SK-N-SH (cell line): ENCODE data around the gene ERC2. TPM values are rescaled to one million over a fixed set of nuclear protein-coding genes. Genes with fewer than 3 reads are reported as not detected.

Experiments used
- CTCF ChIA-PET: fragments of 300-600, 350-600 bp; formaldehyde crosslinking; extraction: SDS; loops from one replicate; lab custom pipeline; 2021; lab: Yijun Ruan, JAX
- POLR2A ChIA-PET: fragments of 350-600 bp; sonication (Branson Sonifier 250); formaldehyde crosslinking; extraction: SDS; loops from one replicate; lab custom pipeline; 2020; ENCODE audit warnings: antibody characterized with exemption, inconsistent platforms; lab: Yijun Ruan, JAX
- DNase-seq: peaks from one replicate; pipeline ENCODE4 v3.0.0; 2012
- H2AFZ ChIP-seq: fragments of 200-600 bp; sonication (generic); 2 replicates; pipeline ENCODE4 v1.8.1; 2016; ENCODE audit warnings: antibody characterized with exemption, mild to moderate bottlenecking, low read depth
- H3F3A ChIP-seq: fragments of 200-600 bp; sonication (generic); replicated peaks from 2 replicates; pipeline ENCODE3; 2016; ENCODE audit warnings: antibody characterized with exemption, mild to moderate bottlenecking; ENCODE audit not compliant: insufficient read depth
- H3K27ac ChIP-seq, 2 experiments: fragments of 200-500 bp in 1 of 2; fragments of 200-600 bp in 1 of 2; sonication (Bioruptor generic) in 1 of 2; sonication (generic), shearing (Covaris generic) in 1 of 2; 2 replicates each; pipeline versions ENCODE4 v1.5.1 to v1.6.1; 2014 to 2016; ENCODE audit warnings: low read depth in 2 of 2, inconsistent platforms in 1 of 2, low read length in 1 of 2, mild to moderate bottlenecking in 1 of 2, mixed read lengths in 1 of 2
- H3K27me3 ChIP-seq: fragments of 200-600 bp; sonication (generic), shearing (Covaris generic); 2 replicates; pipeline ENCODE4 v1.6.1; 2016; ENCODE audit warnings: mixed run types; ENCODE audit not compliant: insufficient read depth
- H3K36me3 ChIP-seq, 2 experiments: fragments of 200-500 bp in 1 of 2; fragments of 200-600 bp in 1 of 2; sonication (Bioruptor generic) in 1 of 2; sonication (generic) in 1 of 2; replicated peaks in 1 of 2; 2 replicates each; pipeline versions ENCODE3 to v1.5.1; 2014 to 2016; ENCODE audit warnings: low read length in 1 of 2, mild to moderate bottlenecking in 1 of 2; ENCODE audit not compliant: insufficient read depth in 2 of 2, control insufficient read depth in 1 of 2
- H3K4me1 ChIP-seq, 2 experiments: fragments of 200-500 bp in 1 of 2; fragments of 200-600 bp in 1 of 2; sonication (Bioruptor generic) in 1 of 2; sonication (generic), shearing (Covaris generic) in 1 of 2; 2 replicates each; pipeline versions ENCODE4 v1.5.1 to v1.6.1; 2014 to 2016; ENCODE audit warnings: low read depth in 1 of 2, low read length in 1 of 2, mixed run types in 1 of 2; ENCODE audit not compliant: insufficient read depth in 2 of 2, control insufficient read depth in 1 of 2
- H3K4me2 ChIP-seq: fragments of 200-600 bp; sonication (generic), shearing (Covaris generic); 2 replicates; pipeline ENCODE4 v1.6.1; 2017; ENCODE audit warnings: mixed run types
- H3K4me3 ChIP-seq, 2 experiments: fragments of 200-500 bp in 1 of 2; fragments of 200-600 bp in 1 of 2; sonication (Bioruptor generic) in 1 of 2; sonication (generic), shearing (Covaris generic) in 1 of 2; 2 replicates each; pipeline versions ENCODE4 v1.5.1 to v1.8.1; 2014 to 2016; ENCODE audit warnings: low read depth in 2 of 2, inconsistent platforms in 1 of 2, low read length in 1 of 2, mild to moderate bottlenecking in 1 of 2, mixed read lengths in 1 of 2, moderate library complexity in 1 of 2
- H3K79me2 ChIP-seq: fragments of 200-600 bp; sonication (generic); 2 replicates; pipeline ENCODE4 v1.8.1; 2017; ENCODE audit warnings: mild to moderate bottlenecking; ENCODE audit not compliant: insufficient read depth
- H3K9ac ChIP-seq: fragments of 200-600 bp; sonication (generic); 2 replicates; pipeline ENCODE4 v1.6.1; 2017; ENCODE audit warnings: mixed run types
- H3K9me2 ChIP-seq: fragments of 200-600 bp; sonication (generic); 2 replicates; pipeline ENCODE4 v1.6.1; 2017; ENCODE audit warnings: mixed run types
- H3K9me3 ChIP-seq: fragments of 200-600 bp; sonication (generic); 2 replicates; pipeline ENCODE4 v1.6.1; 2017; ENCODE audit warnings: mixed run types, mild to moderate bottlenecking, moderate library complexity
- H4K20me1 ChIP-seq: fragments of 200-600 bp; sonication (generic); 2 replicates; pipeline ENCODE4 v1.6.1; 2017; ENCODE audit warnings: mild to moderate bottlenecking, mixed run types; ENCODE audit not compliant: insufficient read depth
- FOXJ3 ChIP-seq: sonication (generic); formaldehyde crosslinking; IDR thresholded peaks from 2 replicates; pipeline ENCODE4 v1.5.1; 2020; ENCODE audit warnings: mild to moderate bottlenecking, missing genetic modification reagents
- FOXM1 ChIP-seq: IDR thresholded peaks from 2 replicates; pipeline ENCODE4 v1.4.0; 2012; ENCODE audit warnings: low read depth, mild to moderate bottlenecking
- GABPA ChIP-seq: IDR thresholded peaks from 2 replicates; pipeline ENCODE4 v1.4.0; 2012; ENCODE audit warnings: low read depth, mild to moderate bottlenecking
- MEF2A ChIP-seq: IDR thresholded peaks from 2 replicates; pipeline ENCODE4 v1.4.0; 2012; ENCODE audit warnings: low read depth, borderline replicate concordance
- RAD21 ChIP-seq: IDR thresholded peaks from 2 replicates; pipeline ENCODE4 v1.6.1; 2012; ENCODE audit warnings: mild to moderate bottlenecking, low read length
- SMC3 ChIP-seq: IDR thresholded peaks from 2 replicates; pipeline ENCODE4 v1.6.1; 2012; ENCODE audit warnings: low read depth, low read length, improper control_type of control experiment
- WGBS: methylation state at CpG from one replicate; pipeline ENCODE4 v1.1.6; 2017; ENCODE audit warnings: low lambda C conversion rate; 5-methylcytosine and 5-hydroxymethylcytosine counted together
- polyA plus RNA-seq, 3 experiments: library from polyadenylated mRNA; depleted of rRNA; stranded (reverse); fragments of >200 nt; gene quantifications; 2 replicates each; pipeline ENCODE4 v1.2.3, GENCODE V29; 2012
- TF ChIP-seq, protein P1 (sequence below): IDR thresholded peaks from 2 replicates; pipeline ENCODE4; 2012
- TF ChIP-seq, protein P2 (sequence below): fragments of 200-600 bp; sonication (generic); IDR thresholded peaks from 2 replicates; pipeline ENCODE4 v1.6.1; 2017; ENCODE audit warnings: antibody characterized with exemption, mild to moderate bottlenecking, moderate library complexity

ERC2 gene
- polyA plus RNA-seq, 1 of the 3 experiments (the other 2 are of a cell fraction) = 1.6 TPM

DNA sequence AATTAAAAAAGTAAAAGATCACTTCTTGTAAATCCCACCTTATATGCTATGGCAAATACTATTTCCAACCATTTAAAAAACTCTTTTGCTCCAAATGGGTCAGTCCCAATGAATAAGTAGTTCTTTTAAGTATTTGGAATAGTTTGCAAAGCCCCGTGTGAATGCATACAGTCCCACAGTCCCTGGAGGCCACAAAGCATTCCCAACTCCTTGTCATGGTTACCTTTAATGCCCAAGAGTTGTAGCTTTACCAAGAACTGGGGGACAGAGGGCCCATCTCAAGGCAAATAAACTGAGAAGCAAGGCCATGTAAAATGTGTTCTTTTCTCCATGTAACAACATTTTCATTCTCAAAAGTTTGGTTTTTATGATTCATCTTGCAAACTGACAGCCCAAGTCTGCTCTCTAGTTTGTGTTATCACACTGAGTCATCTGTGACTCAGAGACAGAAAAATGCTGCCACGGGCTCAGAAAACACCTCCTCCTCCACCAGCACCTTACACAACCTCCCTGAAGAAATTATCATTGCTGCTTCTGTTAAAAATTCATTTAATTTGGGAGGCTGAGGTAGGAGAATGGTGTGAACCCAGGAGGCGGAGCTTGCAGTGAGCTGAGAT lies 336.2 kb downstream of the ERC2 start (continued):
- TF ChIP-seq MEF2A = no peak; the same call in 1 of the 2 replicates

DNA sequence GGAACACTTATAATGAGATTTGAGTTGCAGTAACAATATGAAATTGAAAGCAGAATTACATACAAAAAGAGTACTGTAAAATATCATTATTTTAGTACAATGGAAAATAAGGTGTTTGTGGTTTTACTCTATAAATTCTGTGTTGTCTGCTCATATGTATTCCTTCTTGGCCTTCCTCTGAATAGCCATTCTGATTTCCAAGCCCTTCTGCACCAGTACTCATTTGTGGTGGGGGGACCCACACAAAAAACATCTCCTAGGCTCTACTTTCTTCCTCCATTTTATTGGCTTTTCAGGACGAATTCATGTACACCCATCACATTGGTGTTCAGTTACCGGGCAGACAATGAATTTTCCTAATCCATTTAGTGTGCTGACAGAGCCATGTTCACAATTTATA lies 338.2 kb downstream of the ERC2 start:
- Histone ChIP-seq H3K36me3 (no peaks in the 10 kb centered on the region), H3K9ac (no peak overlapping the region), H3K9me2 (no peaks in the 10 kb centered on the region), H3F3A (peaks cover 21% of the 10 kb centered on the region), H3K79me2 (no peaks in the 10 kb centered on the region), H3K9me3 (no peaks in the 10 kb centered on the region), H3K4me2 (no peak overlapping the region), H3K4me1 (peaks cover 6 to 17% of the 10 kb centered on the region in 2 experiments), H3K27ac (no peak overlapping the region), H2AFZ (no peak overlapping the region), H3K27me3 (no peaks in the 10 kb centered on the region), H4K20me1 (no peaks in the 10 kb centered on the region), H3K4me3 (no peak overlapping the region)
- no peak for TF ChIP-seq GABPA
- no peak for TF ChIP-seq MEF2A
- no peak for TF ChIP-seq SMC3
- TF ChIP-seq RAD21 = no peak
- TF ChIP-seq, protein P1, sequence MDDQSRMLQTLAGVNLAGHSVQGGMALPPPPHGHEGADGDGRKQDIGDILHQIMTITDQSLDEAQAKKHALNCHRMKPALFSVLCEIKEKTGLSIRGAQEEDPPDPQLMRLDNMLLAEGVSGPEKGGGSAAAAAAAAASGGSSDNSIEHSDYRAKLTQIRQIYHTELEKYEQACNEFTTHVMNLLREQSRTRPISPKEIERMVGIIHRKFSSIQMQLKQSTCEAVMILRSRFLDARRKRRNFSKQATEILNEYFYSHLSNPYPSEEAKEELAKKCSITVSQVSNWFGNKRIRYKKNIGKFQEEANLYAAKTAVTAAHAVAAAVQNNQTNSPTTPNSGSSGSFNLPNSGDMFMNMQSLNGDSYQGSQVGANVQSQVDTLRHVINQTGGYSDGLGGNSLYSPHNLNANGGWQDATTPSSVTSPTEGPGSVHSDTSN = no peak
- TF ChIP-seq, protein P2, sequence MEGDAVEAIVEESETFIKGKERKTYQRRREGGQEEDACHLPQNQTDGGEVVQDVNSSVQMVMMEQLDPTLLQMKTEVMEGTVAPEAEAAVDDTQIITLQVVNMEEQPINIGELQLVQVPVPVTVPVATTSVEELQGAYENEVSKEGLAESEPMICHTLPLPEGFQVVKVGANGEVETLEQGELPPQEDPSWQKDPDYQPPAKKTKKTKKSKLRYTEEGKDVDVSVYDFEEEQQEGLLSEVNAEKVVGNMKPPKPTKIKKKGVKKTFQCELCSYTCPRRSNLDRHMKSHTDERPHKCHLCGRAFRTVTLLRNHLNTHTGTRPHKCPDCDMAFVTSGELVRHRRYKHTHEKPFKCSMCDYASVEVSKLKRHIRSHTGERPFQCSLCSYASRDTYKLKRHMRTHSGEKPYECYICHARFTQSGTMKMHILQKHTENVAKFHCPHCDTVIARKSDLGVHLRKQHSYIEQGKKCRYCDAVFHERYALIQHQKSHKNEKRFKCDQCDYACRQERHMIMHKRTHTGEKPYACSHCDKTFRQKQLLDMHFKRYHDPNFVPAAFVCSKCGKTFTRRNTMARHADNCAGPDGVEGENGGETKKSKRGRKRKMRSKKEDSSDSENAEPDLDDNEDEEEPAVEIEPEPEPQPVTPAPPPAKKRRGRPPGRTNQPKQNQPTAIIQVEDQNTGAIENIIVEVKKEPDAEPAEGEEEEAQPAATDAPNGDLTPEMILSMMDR = no peak
- TF ChIP-seq FOXJ3 = no peak
- ChIA-PET POLR2A (no interaction called here), CTCF (no interaction called here)
- WGBS = 94% methylated on average over 2 of the region's 2 CpGs
- DNase-seq = no peak

DNA sequence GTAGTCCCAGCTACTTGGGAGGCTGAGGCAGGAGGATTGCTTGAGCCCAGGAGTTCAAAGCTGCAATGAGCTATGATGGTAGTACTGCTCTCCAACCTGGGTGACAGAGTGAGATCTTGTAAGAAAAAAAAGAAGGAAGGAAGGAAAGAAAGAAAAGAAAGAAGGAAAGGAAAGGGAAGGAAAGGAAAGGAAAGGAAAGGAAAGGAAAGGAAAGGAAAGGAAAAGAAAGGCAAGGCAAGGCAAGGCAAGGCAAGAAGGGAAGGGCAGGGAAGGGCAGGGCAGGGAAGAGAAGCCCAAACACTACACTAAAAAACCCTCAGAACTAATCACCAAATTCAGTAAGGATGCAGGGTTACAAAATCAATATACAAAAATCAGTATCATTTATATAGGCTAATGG lies 341.6 kb downstream of the ERC2 start:
- Histone ChIP-seq H3K27me3 (no peaks in the 10 kb centered on the region), H3K4me3 (no peak overlapping the region), H3K27ac (no peak overlapping the region), H3K9me2 (no peaks in the 10 kb centered on the region), H3K36me3 (no peaks in the 10 kb centered on the region), H4K20me1 (no peaks in the 10 kb centered on the region), H3K4me2 (no peak overlapping the region), H2AFZ (no peak overlapping the region), H3K4me1 (peaks cover 7 to 9% of the 10 kb centered on the region in 2 experiments), H3F3A (peaks cover 14% of the 10 kb centered on the region), H3K9me3 (no peaks in the 10 kb centered on the region), H3K9ac (no peak overlapping the region), H3K79me2 (no peaks in the 10 kb centered on the region)
- CTCF ChIA-PET = no interaction called here
- DNase-seq = no peak
- no peak for TF ChIP-seq FOXM1
- POLR2A ChIA-PET = no interaction called here
